HG03342 (cell line): ENCODE results near the gene HDAC4.

ENCODE experiments used
- ATAC-seq: cut with Tn5 transposase; IDR thresholded peaks from one replicate; pipeline ENCODE4 v1.9.1; 2021; ENCODE audit warnings: mild to moderate bottlenecking, moderate library complexity; ENCODE audit not compliant: unreplicated experiment

HDAC4 gene

GRCh38 chr2:239148495-239149200 is 252.2 kb downstream of the HDAC4 start:
- ATAC-seq, result no peak

- no peak for ATAC-seq
Observed at GRCh38 chr2:239147376-239147775, 253.4 kb downstream of the HDAC4 start.

- no peak for ATAC-seq
Observed at GRCh38 chr2:239146741-239147181, 254.1 kb downstream of the HDAC4 start.

- no peak for ATAC-seq
Observed at GRCh38 chr2:239146011-239146641, 254.7 kb downstream of the HDAC4 start.

GRCh38 chr2:239145601-239146000 is 255.2 kb downstream of the HDAC4 start:
- no peak for ATAC-seq

GRCh38 chr2:239145106-239145505 is 255.7 kb downstream of the HDAC4 start:
- ATAC-seq, result no peak

GRCh38 chr2:239144713-239144999 is 256.2 kb downstream of the HDAC4 start:
- no peak for ATAC-seq

GRCh38 chr2:239143858-239144712 is 256.7 kb downstream of the HDAC4 start:
- ATAC-seq, result no peak

GRCh38 chr2:239142806-239143205 is 258.0 kb downstream of the HDAC4 start:
- no peak for ATAC-seq

- ATAC-seq, result no peak
Observed at GRCh38 chr2:239142296-239142695, 258.5 kb downstream of the HDAC4 start.

GRCh38 chr2:239141021-239141760 is 259.6 kb downstream of the HDAC4 start:
- ATAC-seq, result no peak

GRCh38 chr2:239140346-239141020 is 260.3 kb downstream of the HDAC4 start:
- no peak for ATAC-seq

GRCh38 chr2:239139566-239139965 is 261.3 kb downstream of the HDAC4 start:
- no peak for ATAC-seq

GRCh38 chr2:239139101-239139500 is 261.7 kb downstream of the HDAC4 start:
- no peak for ATAC-seq

GRCh38 chr2:239138610-239139009 is 262.2 kb downstream of the HDAC4 start:
- ATAC-seq, result no peak

- no peak for ATAC-seq
Observed at GRCh38 chr2:239137898-239138283, 262.9 kb downstream of the HDAC4 start.

GRCh38 chr2:239137165-239137897 is 263.5 kb downstream of the HDAC4 start:
- no peak for ATAC-seq

GRCh38 chr2:239136762-239137161 is 264.1 kb downstream of the HDAC4 start:
- ATAC-seq, result no peak

- ATAC-seq, result no peak
Observed at GRCh38 chr2:239136203-239136602, 264.6 kb downstream of the HDAC4 start.

- no peak for ATAC-seq
Observed at GRCh38 chr2:239135531-239135930, 265.3 kb downstream of the HDAC4 start.
